Measurements from ENCODE around the gene SRSF7.

SRSF7 gene

DNA sequence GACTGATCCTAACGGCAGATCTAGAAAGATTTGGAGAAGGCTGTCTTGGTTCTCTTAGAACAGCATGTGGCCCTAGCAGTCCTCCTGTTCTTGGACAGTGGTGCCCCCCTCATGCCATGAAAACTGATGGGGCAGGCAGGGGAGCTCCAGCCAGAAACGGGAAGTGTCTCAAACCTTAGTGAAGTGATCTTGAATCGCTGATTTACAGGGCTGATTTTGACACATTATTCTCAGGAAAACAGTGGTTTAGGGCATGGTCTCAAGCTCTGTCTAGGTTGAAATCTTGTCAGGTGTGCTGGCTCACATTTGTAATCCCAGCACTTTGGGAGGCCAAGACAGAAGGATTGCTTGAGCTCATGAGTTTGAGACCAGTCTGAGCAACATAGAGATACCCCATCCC is 37.8 kb downstream of the SRSF7 start:
- ChIA-PET POLR2A (no interaction called here), CTCF (no interaction called here)
- no peak for TF ChIP-seq TARDBP (IDR thresholded peaks at IDR 0.05)
- no peak for TF ChIP-seq HDGF (IDR thresholded peaks at IDR 0.05; ENCODE audit: borderline replicate concordance)
- no peak for TF ChIP-seq LEF1 (IDR thresholded peaks at IDR 0.05; ENCODE audit: borderline replicate concordance)
- no peak for TF ChIP-seq ZNF384 (IDR thresholded peaks at IDR 0.05)
- TF ChIP-seq CTBP1 (IDR thresholded peaks at IDR 0.05; ENCODE audit: borderline replicate concordance), result no peak
- TF ChIP-seq NFRKB (IDR thresholded peaks at IDR 0.05), result no peak
- no peak for TF ChIP-seq L3MBTL2 (conservative IDR thresholded peaks at IDR 0.05)
- no peak for TF ChIP-seq ARNT (IDR thresholded peaks at IDR 0.05)
- TF ChIP-seq SUZ12 (IDR thresholded peaks at IDR 0.05), result no peak
- no peak for TF ChIP-seq BHLHE40 (IDR thresholded peaks at IDR 0.05; ENCODE audit: borderline replicate concordance)
- TF ChIP-seq, protein P1, sequence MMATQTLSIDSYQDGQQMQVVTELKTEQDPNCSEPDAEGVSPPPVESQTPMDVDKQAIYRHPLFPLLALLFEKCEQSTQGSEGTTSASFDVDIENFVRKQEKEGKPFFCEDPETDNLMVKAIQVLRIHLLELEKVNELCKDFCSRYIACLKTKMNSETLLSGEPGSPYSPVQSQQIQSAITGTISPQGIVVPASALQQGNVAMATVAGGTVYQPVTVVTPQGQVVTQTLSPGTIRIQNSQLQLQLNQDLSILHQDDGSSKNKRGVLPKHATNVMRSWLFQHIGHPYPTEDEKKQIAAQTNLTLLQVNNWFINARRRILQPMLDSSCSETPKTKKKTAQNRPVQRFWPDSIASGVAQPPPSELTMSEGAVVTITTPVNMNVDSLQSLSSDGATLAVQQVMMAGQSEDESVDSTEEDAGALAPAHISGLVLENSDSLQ (IDR thresholded peaks at IDR 0.05), result no peak
- DNase-seq (ENCODE audit: extremely low spot score), result no peak

DNA sequence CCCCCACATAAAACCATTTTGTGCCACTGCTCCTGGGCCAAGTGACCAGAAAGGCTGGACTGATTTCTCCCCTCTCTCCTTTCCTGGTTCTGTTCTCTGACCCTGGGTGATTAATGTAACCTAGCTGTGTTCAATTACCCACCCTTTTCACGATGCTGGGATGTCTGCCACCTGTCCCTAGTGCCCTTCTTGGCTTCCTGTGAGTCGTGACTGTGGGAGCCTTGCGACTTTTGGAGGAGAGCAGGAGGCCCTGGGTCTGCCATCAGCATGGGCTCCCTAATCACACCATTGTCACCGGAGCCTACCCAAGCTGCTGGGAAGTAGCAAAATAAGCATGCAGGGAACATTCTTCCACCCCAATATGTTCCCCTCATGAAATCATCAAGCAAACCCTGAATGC is 38.3 kb downstream of the SRSF7 start:
- DNase-seq (ENCODE audit: extremely low spot score), result no peak
- TF ChIP-seq NFRKB (IDR thresholded peaks at IDR 0.05) (no peak), TARDBP (IDR thresholded peaks at IDR 0.05) (no peak), ZNF384 (IDR thresholded peaks at IDR 0.05) (no peak), FOXM1 (IDR thresholded peaks at IDR 0.05; ENCODE audit: borderline replicate concordance) (no peak), SUZ12 (IDR thresholded peaks at IDR 0.05) (no peak), ARNT (IDR thresholded peaks at IDR 0.05) (no peak), SP1 (IDR thresholded peaks at IDR 0.05) (no peak), FOXA1 (IDR thresholded peaks at IDR 0.05) (no peak), CTBP1 (IDR thresholded peaks at IDR 0.05; ENCODE audit: borderline replicate concordance) (no peak), ELF4 (IDR thresholded peaks at IDR 0.05) (no peak), FOXK2 (IDR thresholded peaks at IDR 0.05) (no peak), LEF1 (IDR thresholded peaks at IDR 0.05; ENCODE audit: borderline replicate concordance) (no peak)
- ChIA-PET CTCF (no interaction called here), POLR2A (no interaction called here)

DNA sequence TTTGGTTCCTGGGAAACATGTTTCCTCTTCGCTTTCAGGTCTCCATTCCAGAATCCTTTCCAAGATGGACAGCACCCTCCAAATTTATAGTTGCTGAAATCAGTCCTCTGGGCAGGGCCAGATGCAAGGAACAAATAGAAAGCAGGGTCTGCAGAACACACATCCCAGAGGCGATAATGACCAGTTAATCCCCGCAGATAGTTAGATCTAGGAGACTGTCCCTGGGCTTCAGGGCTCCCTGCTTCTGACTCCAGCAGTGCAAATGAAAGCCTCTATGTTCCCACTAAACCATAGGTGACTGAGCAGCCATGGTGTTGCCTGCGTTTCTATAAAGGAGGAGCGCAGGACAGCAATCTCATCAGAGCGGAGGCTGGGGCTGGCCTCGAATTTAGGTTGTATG is 38.7 kb downstream of the SRSF7 start:
- CTCF ChIA-PET, result no interaction called here
- POLR2A ChIA-PET, result no interaction called here
- TF ChIP-seq FOXA1 (IDR thresholded peaks at IDR 0.05) (no peak), ARNT (IDR thresholded peaks at IDR 0.05) (no peak), HDGF (IDR thresholded peaks at IDR 0.05; ENCODE audit: borderline replicate concordance) (no peak), FOXK2 (IDR thresholded peaks at IDR 0.05) (no peak), TARDBP (IDR thresholded peaks at IDR 0.05) (no peak), SUZ12 (IDR thresholded peaks at IDR 0.05) (no peak), L3MBTL2 (conservative IDR thresholded peaks at IDR 0.05) (no peak), LEF1 (IDR thresholded peaks at IDR 0.05; ENCODE audit: borderline replicate concordance) (no peak), FOXM1 (IDR thresholded peaks at IDR 0.05; ENCODE audit: borderline replicate concordance) (no peak), SP1 (IDR thresholded peaks at IDR 0.05) (no peak), NFRKB (IDR thresholded peaks at IDR 0.05) (no peak), ELF4 (IDR thresholded peaks at IDR 0.05) (no peak), CTBP1 (IDR thresholded peaks at IDR 0.05; ENCODE audit: borderline replicate concordance) (no peak), ZNF384 (IDR thresholded peaks at IDR 0.05) (no peak), BHLHE40 (IDR thresholded peaks at IDR 0.05; ENCODE audit: borderline replicate concordance) (no peak)
- TF ChIP-seq, protein P1 (IDR thresholded peaks at IDR 0.05), result no peak
- DNase-seq (ENCODE audit: extremely low spot score), result no peak

DNA sequence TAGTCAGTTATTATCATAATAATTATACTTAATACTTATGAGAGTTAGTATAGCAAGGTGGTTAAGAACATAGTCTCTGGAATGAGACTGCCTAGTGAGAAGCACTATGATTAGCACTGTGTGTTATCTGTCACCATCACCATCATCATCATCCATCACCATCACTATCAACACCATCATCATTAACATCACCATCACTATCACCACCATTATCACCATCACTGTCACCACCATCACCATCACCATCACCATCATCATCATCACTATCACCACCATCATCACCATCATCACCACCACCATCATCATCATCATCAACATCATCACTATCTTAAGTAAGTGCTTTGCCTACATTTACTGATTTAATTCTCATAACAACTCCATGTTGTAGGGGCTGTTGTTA is 39.6 kb downstream of the SRSF7 start:
- ChIA-PET CTCF (no interaction called here), POLR2A (no interaction called here)
- DNase-seq (ENCODE audit: extremely low spot score), result no peak
- TF ChIP-seq SUZ12 (IDR thresholded peaks at IDR 0.05) (no peak), BHLHE40 (IDR thresholded peaks at IDR 0.05; ENCODE audit: borderline replicate concordance) (no peak), ELF4 (IDR thresholded peaks at IDR 0.05) (no peak), FOXA1 (IDR thresholded peaks at IDR 0.05) (no peak), ARNT (IDR thresholded peaks at IDR 0.05) (no peak), FOXK2 (IDR thresholded peaks at IDR 0.05) (no peak), FOXM1 (IDR thresholded peaks at IDR 0.05; ENCODE audit: borderline replicate concordance) (no peak), L3MBTL2 (conservative IDR thresholded peaks at IDR 0.05) (no peak), LEF1 (IDR thresholded peaks at IDR 0.05; ENCODE audit: borderline replicate concordance) (no peak), TARDBP (IDR thresholded peaks at IDR 0.05) (no peak), ZNF384 (IDR thresholded peaks at IDR 0.05) (no peak), CTBP1 (IDR thresholded peaks at IDR 0.05; ENCODE audit: borderline replicate concordance) (no peak), HDGF (IDR thresholded peaks at IDR 0.05; ENCODE audit: borderline replicate concordance) (no peak), NFRKB (IDR thresholded peaks at IDR 0.05) (no peak), SP1 (IDR thresholded peaks at IDR 0.05) (no peak)
- TF ChIP-seq, protein P1 (IDR thresholded peaks at IDR 0.05), result no peak

DNA sequence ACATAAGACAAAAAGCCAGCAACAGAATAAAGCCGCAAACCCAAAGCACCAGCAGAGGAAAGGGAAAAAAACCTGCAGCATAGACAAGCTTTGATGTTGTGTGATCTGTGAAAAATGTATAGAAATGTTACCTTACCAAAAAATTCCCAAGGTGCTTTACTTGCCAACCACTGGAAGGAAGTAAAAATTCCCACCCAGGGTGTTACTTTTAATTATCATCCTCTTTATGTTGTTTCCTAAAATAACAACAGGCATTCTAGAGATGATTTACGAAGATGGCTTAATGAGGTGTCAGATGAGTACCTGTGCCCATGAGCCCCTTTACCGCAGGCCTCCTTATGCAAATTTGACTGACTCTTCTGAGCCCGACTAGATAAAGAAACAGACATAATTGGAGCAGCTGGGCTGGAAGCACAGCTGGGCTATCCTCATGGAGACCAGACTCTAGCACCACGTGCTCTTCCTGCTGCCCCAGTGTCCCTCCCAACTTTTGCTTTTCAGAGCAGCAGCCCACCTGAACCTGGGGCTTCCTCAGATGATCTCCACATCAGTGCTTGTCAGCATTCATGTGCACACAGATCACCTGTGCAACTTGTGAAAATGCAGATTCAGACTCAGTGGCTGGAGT is 41.5 kb downstream of the SRSF7 start:
- TF ChIP-seq FOXK2 (IDR thresholded peaks at IDR 0.05) (no peak), HDGF (IDR thresholded peaks at IDR 0.05; ENCODE audit: borderline replicate concordance) (no peak), ZNF384 (IDR thresholded peaks at IDR 0.05) (no peak), NFRKB (IDR thresholded peaks at IDR 0.05) (no peak), FOXM1 (IDR thresholded peaks at IDR 0.05; ENCODE audit: borderline replicate concordance) (no peak), SUZ12 (IDR thresholded peaks at IDR 0.05) (no peak), BHLHE40 (IDR thresholded peaks at IDR 0.05; ENCODE audit: borderline replicate concordance) (no peak), SP1 (IDR thresholded peaks at IDR 0.05) (no peak), CTBP1 (IDR thresholded peaks at IDR 0.05; ENCODE audit: borderline replicate concordance) (no peak), ARNT (IDR thresholded peaks at IDR 0.05) (no peak), L3MBTL2 (conservative IDR thresholded peaks at IDR 0.05) (no peak), LEF1 (IDR thresholded peaks at IDR 0.05; ENCODE audit: borderline replicate concordance) (no peak)
- TF ChIP-seq, protein P1 (IDR thresholded peaks at IDR 0.05), result no peak
- DNase-seq (ENCODE audit: extremely low spot score), result no peak
- ChIA-PET CTCF (interaction anchor here (0.6 to 0.7 kb wide), 2 partner anchors 96 to 186 kb away, joined by 3 to 6 read pairs; no protein-coding TSS in a partner anchor), POLR2A (no interaction called here)

Data from HEK293T (cell line).